Stimulated activated CD4-positive, alpha-beta T cell treated with anti-CD3 and anti-CD28 coated beads, Interleukin-4, amount 100 ng/mL, for 48 hours (primary cell): Measurements from ENCODE around the gene NATD1.

Experiments used
- DNase-seq, 2 donors: peaks; one replicate each; pipeline ENCODE4 v3.0.0-alpha.2; 2020; ENCODE audit warnings: low read depth in 2 of 2

Gene NATD1

DNA sequence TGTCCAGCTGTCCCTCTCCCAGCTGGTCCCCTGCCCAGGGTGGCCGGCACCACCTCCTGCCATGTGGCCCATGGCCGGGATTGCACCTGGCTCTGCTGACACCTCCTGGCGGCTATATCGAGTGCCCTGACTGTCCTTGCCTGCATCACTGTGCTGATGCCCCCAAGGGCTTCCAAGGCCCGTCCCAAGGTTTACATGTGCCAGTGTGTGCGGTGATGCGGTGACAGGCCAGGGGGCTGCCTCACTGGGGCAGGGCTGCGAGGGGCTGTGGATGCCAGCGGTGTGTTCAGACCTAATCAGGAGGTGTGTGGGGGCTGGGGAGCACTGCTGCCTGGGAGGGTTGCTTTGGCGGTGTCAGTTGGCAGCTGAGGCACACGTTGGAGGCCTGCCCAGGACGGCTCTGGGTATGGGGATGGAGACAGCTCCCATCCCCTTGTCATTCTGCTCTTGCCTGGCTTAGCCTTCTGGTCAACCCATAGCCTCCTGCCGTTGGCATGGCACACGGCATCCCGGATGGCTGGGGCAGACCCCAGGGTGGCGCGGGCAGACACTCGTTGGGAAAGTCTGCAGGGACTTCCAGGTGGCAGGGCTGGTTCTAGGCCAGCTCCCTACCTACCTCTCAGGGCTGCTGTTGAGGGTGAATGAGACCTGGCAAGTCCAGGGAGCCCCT is 36.8 kb upstream of the NATD1 start:
- DNase-seq, result no peak

- no peak for DNase-seq
Observed at GRCh38 chr17:21289175-21289901, 36.1 kb upstream of the NATD1 start.

GRCh38 chr17:21288571-21289017 is 35.4 kb upstream of the NATD1 start:
- DNase-seq, result no peak

DNA sequence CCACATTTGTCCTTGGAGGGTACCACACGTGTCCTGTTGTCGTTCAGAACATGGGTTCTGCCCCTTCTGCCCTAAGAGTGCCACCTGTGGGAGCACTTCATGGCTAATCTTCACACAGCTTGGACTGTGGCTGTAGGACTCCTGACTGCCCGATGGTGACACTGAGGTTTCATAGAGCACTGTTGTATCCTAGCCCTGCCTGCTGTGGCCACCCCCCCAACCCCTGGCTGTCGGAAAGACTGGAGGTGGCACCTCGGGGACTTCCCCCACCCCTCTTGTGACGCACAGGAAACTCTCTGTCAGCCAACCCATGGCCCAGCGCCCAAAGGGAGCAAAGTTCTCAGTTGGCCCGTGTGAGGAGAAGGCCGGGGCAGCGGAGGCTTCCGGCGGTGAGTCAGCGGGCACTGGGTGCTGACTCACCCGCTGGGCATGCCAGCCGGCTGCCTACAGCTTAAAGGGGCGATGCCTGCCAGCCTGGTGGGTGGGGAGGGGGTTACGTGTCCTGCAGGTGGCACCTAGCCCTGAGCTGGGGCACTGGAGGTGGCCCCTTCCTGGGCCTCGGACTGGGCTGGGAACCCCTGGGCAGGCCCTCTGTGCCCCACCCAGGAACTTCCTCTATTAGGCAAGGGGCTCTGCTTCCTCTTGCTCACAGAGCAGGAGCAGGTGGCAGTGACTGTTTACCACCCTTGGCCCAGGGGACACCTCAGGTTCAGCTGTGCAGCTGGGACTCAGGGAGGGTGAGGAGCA is 34.7 kb upstream of the NATD1 start:
- DNase-seq, result peak; percentile 90 to 96

DNA sequence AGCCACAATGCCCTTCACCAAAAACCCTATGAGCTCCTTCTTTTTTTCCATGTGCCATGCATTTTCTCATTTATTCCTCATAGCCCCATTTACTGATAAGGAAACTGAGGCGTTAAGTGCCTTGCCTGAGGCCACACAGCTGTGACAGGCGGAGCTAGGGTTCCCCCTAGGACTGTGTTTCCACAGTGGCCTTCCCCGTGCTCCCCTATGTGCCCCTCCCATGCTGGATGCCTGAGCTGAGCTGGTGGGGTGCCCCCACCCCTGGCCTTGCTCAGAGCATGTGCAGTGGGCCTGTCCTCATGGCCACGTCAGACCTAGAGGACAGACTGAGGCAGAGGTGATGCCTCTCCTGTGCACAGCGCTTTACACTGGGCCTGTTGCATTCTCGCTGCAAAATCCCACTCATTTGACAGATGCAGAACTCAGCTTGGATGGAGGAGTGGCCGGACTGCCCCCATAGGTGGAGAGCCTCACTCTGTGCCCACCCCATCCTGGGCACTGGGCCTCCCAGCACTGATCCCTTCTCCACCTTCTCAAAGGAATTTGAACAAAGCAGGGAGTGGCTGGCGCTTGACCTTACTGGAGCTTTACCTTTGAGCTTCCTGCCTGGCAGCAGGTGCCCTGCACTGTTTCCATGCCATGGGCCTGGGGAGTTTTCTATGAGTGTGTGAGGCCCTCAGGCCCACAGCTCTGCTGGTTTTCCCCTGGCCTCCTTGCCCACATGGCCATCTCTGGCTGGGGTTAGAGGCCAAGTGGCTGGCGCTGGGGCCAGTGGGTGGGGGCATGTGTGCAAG is 33.9 kb upstream of the NATD1 start:
- peak in 1 of 2 donors; percentile 24 for DNase-seq

DNA sequence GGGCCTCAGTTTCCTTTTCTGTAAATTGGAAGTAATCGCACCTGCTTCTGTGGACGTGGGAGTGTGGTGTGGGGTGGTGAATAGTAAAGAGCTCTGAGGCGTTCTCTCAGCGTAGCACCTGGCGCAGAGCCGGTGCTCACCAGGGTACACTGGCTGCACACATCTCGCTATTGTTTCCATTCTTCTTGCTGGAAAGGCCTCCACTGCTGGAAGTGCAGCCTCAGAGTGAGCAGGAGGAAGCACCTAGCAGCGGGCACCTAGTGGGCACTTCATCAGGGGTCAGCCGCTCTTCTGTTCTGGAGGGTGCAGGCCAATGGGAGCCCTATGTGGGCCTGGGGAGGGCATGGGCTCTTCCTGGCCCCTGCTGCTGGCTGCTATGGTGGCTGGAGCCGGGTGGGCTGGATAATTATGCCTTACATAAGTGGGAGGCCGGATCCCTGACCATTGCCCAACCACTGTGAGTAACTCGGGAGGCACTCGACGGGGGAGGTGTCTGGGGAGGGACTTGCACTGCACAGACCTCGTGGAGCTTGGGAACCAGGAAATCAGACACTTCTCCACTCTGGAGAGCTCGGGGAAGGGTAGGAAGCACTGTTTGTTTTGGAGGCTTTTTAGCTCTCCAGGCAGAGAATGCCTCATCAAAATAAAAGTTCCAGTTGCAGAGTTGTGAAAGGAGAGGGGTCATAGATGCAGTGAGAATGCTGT is 33.0 kb upstream of the NATD1 start:
- DNase-seq, result peak in 1 of 2 donors; percentile 27

GRCh38 chr17:21285164-21286065 is 32.2 kb upstream of the NATD1 start:
- DNase-seq, result no peak

DNA sequence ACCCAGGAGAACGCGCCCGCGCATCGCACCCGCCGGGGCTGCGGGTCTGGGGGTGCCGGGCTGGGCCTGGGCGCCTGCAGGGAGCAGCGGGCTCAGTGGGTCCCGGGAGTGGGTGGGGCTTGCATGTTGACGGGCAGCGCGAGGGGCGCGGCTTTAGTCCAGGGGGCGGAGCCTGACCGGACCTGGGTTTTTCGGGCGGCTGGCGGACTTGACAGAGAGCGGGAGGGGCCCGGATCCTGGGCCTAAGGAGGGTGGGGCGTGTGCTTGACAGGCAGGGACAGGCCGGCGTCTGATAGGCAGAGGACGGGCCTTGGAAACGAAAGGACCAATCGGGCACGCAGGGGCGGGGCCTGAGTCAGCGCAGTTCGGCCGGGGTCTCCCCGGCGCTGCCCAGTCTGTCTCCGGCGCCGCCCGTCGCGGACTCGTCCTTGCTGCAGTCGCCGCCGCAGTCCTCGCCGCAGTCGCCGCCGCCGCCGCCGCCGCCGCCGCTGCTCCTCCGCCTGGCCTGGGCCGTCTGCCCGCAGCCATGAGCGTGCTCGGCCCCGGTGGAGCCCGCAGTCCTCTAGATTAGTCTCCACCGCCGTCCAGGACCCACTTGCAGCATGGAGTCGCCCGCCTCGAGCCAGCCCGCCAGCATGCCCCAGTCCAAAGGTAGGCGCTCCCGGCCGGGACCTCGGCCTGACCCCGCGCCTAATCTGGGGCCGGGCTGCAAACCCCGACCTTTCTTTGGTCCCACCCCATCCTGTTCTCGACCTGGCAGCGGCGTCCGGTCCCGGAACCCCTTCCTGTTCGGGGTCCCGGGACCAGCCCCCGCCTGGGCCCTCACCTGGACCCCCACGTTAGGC is 31.3 kb upstream of the NATD1 start, which contains the start of gene MAP2K3:
Gene MAP2K3 (plus strand): TSS at position 393 of the 845 bp plus-strand sequence. CDS start 210 bp downstream, at position 603.
- peak; percentile 97 to 98 for DNase-seq

GRCh38 chr17:21283482-21284318 is 30.5 kb upstream of the NATD1 start:
- peak; percentile 23 to 44 for DNase-seq

GRCh38 chr17:21282850-21283249 is 29.6 kb upstream of the NATD1 start:
- DNase-seq, result no peak

DNA sequence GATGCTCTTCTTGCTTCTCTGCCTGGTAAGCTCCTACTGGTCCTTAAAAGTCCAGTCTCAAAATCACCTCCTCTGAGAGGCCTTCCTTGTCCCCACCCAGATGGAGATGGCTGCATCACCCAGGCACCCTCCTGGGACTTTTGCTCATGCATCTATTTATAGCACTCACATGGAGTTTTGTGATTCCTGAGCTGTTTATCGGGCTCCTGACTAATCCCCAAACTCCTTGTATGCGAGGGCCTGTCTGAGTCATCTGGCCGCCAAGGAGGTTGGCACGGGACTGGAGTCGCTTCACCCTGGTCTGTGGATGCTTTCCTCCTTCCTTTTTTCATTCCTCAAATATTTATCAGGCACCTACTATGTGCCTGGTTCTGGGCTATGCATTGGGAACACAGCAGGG is 29.0 kb upstream of the NATD1 start:
- DNase-seq, result no peak

DNA sequence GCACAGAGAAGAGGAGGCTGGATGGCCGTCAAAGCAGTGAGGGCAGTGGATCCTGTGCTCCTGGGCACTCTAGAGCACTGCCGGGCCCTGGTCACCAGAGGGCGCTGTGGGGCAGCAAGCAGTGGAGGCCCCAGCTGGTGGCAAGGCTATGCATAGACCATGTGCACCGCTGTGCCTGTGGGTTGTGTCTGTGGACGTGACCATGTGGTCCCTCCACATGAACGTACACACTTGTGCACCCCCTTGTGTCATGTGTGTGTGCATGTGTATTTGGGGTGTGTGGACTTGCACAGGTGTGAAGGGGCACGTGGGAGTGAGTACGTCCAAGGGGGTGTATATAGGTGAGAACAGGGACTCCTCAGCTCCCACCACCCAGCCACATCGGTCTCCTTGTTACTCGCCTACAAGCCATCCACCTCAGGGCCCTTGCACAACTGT is 26.9 kb upstream of the NATD1 start:
- peak; percentile 87 to 94 for DNase-seq

DNA sequence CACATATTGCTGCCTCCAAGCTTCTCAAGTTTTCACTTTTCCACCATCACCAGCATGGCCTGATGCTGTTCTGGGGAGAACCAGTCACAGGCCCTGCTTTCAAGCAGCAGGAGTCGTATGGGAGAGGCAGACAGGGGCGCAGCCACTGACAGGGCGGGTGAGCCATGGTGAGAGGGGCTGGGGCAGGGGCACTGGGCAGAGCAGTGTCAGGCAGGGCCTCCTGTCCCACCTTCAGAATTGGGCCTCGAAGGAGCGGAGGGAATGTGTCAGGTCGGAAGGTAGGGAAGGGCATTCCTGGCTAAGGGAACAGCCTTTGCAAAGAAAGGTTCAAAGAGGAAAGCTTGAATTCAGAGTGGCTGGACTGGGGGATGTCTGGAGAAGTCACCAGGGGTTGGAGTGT is 26.4 kb upstream of the NATD1 start:
- DNase-seq, result no peak

DNA sequence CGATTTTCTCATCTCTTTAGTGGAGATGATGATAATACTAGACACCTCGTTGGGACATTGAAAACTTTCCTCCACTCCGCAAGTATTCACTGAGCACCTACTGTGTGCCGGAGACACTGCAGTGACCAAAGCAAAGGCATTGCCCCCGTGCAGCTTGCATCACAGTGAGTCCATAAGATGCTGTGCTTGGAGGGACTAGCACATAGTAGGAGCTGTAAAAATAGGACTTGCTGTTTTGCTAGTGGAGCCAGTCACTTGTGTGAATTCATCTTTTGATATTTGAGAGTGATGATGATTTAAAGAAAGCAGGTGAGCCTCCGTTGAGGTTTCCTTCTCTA is 26.0 kb upstream of the NATD1 start:
- DNase-seq, result no peak

DNA sequence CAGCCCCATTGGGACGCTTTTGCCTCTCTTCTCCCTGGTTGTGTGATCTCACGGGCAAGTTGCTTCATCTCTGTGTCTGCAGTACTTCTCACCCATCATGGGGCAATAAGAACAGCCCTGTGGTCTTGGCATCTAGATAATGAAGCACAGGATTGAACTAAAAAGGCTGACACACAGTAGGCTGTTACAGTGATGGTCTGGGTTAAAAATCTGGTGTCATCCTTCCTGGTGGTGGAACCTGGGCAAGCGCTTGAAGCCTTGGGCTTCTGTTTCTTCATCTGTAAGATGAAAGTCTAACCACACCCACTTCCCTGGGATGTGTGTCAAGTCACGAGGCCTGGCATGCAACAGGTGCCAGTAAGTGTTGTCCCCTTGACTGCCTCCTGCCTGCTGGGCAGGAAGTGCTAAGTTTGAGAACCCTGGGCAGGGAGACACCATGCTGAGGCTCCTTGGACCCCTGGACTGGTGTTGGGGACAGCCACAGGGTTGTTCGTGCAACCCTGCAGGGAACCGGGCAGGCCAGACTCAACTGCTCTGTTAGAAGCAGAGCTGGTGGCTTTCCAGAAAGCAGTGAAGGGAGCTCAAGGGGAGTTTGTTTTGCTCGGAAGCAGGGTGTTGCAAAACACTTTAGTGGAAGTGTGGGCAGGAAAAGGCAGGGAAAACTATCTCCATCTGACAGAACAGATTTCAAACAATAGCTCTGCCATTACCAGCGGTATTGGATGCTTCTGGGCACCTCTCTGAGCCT is 25.4 kb upstream of the NATD1 start:
- no peak for DNase-seq

DNA sequence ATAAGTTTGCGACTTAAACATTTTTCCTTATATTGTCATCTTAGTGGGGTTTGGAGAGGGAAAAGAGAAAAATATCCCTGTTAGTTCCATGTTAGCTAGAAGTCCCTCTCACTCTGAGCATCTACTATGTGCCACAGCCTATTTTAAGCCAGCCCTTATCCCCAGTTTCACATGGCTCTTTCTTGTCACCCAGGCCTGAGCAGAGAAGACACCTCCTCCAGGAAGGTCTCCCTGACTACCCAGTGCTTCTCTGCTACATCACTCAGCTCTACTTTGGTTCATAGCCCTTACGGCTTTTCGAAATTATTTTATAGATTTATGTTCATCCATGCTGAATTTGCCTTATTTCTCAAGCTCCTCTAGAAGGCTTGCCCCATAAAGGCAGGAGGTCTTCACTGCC is 24.1 kb upstream of the NATD1 start:
- DNase-seq, result no peak

DNA sequence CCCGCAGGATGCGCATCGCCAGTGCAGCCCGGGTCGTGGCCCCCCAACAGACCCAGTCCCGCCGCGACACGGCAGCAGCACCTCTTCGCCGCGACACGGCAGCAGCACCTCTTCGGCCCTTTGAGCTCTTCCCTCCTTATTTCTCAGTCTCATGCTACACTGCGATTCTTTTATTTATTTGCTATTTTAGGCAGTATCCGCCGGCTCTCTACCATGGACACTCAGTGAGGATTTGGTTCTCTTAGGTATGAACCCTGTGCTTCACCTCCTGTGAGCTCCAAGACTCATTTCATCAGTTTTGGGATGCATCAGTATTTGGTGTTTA is 23.0 kb upstream of the NATD1 start:
- no peak for DNase-seq
